HepG2 (cell line): ENCODE results near the gene APLF. TPM values are rescaled to one million over a fixed set of nuclear protein-coding genes. Genes with fewer than 3 reads are reported as not detected.

ENCODE experiments used
- ETV5 ChIP-seq: IDR thresholded peaks from 2 replicates; pipeline ENCODE4 v1.6.1; 2018; ENCODE audit warnings: missing biosample characterization, missing genetic modification reagents, inconsistent platforms, borderline replicate concordance
- FOXC1 ChIP-seq: sonication (generic); formaldehyde crosslinking; IDR thresholded peaks from 2 replicates; pipeline ENCODE4 v1.8.0; 2022; ENCODE audit warnings: mild to moderate bottlenecking, missing genetic modification reagents, borderline replicate concordance
- HMGXB3 ChIP-seq: sonication (generic); formaldehyde crosslinking; IDR thresholded peaks from 2 replicates; pipeline ENCODE4 v1.4.0; 2020; ENCODE audit warnings: missing genetic modification reagents, borderline replicate concordance
- JDP2 ChIP-seq: sonication (generic); formaldehyde crosslinking; IDR thresholded peaks from 2 replicates; pipeline ENCODE4 v1.8.1; 2022; ENCODE audit warnings: missing genetic modification reagents, borderline replicate concordance
- MED8 ChIP-seq: sonication (generic); formaldehyde crosslinking; IDR thresholded peaks from 2 replicates; pipeline ENCODE4 v1.8.1; 2023; ENCODE audit warnings: mild to moderate bottlenecking, missing genetic modification reagents; ENCODE audit not compliant: insufficient replicate concordance
- PAX8 ChIP-seq: sonication (generic); formaldehyde crosslinking; IDR thresholded peaks from 2 replicates; pipeline ENCODE4 v1.8.0; 2022; ENCODE audit warnings: mild to moderate bottlenecking, missing genetic modification reagents, borderline replicate concordance
- PHB2 ChIP-seq: fragments of 450-650 bp; IDR thresholded peaks from 2 replicates; pipeline ENCODE4 v1.6.1; 2018; ENCODE audit not compliant: partially characterized antibody
- PHF21A ChIP-seq: sonication (generic); formaldehyde crosslinking; IDR thresholded peaks from 2 replicates; pipeline ENCODE4 v1.5.0; 2020; ENCODE audit warnings: mild to moderate bottlenecking, missing genetic modification reagents
- SCMH1 ChIP-seq: sonication (generic); formaldehyde crosslinking; IDR thresholded peaks from 2 replicates; pipeline ENCODE4 v1.9.0; 2021; ENCODE audit warnings: missing genetic modification reagents, mild to moderate bottlenecking, borderline replicate concordance
- SMAD1 ChIP-seq: sonication (generic); formaldehyde crosslinking; IDR thresholded peaks from 2 replicates; pipeline ENCODE4 v1.4.0; 2020; ENCODE audit warnings: missing genetic modification reagents, low read depth, mild to moderate bottlenecking, borderline replicate concordance
- U2AF2 ChIP-seq: fragments of 200-400 bp; formaldehyde crosslinking; IDR thresholded peaks from 2 replicates; pipeline ENCODE4 v1.6.1; 2017; ENCODE audit warnings: low read depth, mild to moderate bottlenecking, low read length
- UBTF ChIP-seq: sonication (generic); formaldehyde crosslinking; IDR thresholded peaks from 2 replicates; pipeline ENCODE4 v1.4.0; 2020; ENCODE audit warnings: mild to moderate bottlenecking, missing genetic modification reagents
- YEATS4 ChIP-seq: sonication (generic); formaldehyde crosslinking; IDR thresholded peaks from 2 replicates; pipeline ENCODE4 v1.4.0; 2020; ENCODE audit warnings: missing genetic modification reagents, borderline replicate concordance
- ZNF251 ChIP-seq: sonication (generic); formaldehyde crosslinking; IDR thresholded peaks from 2 replicates; pipeline ENCODE4 v1.9.0; 2021; ENCODE audit warnings: mild to moderate bottlenecking, missing genetic modification reagents
- ZNF350 ChIP-seq: sonication (generic); formaldehyde crosslinking; IDR thresholded peaks from 2 replicates; pipeline ENCODE4 v1.4.0; 2020; ENCODE audit warnings: mild to moderate bottlenecking, low read depth, missing genetic modification reagents, borderline replicate concordance
- ZNF768 ChIP-seq: sonication (generic); formaldehyde crosslinking; IDR thresholded peaks from 2 replicates; pipeline ENCODE4 v1.4.0; 2020; ENCODE audit warnings: missing genetic modification reagents
- polyA plus RNA-seq, 8 experiments: library from polyadenylated mRNA; depleted of rRNA in 3 of 8; stranded (reverse) in 7 of 8; unstranded in 1 of 8; fragments of >200 nt; fragmentation: Illumina TruSeq in 4 of 8; extraction: Trizol in 4 of 8; gene quantifications; 2 replicates each; pipeline versions ENCODE4 v1.2.1 to v1.2.3, GENCODE V29; 2011 to 2016; ENCODE audit warnings: low read depth in 4 of 8, missing spikeins in 1 of 8, mixed read lengths in 1 of 8; ENCODE audit not compliant: insufficient read depth in 1 of 8
- total RNA-seq, 5 experiments: library from RNA; depleted of rRNA; stranded (reverse); fragments of >200 nt; fragmentation: Illumina TruSeq; extraction: Trizol; gene quantifications; 2 replicates each; pipeline ENCODE4 v1.2.3, GENCODE V29; 2016; ENCODE audit warnings: low read depth in 1 of 5
- TF ChIP-seq, protein P1 (sequence below): sonication (generic); formaldehyde crosslinking; IDR thresholded peaks from 2 replicates; pipeline ENCODE4 v1.5.1; 2020; ENCODE audit warnings: missing genetic modification reagents, mild to moderate bottlenecking, borderline replicate concordance
- TF ChIP-seq, protein P2 (sequence below): sonication (generic); formaldehyde crosslinking; IDR thresholded peaks from 2 replicates; pipeline ENCODE4 v1.4.0; 2020; ENCODE audit warnings: mild to moderate bottlenecking, missing genetic modification reagents

Gene APLF
- total and polyA plus RNA-seq, 2 of the 13 experiments (the other 11 are each of a cell fraction or from before 2014, with no cell fraction given) = 0.45 to 2.2 TPM

DNA sequence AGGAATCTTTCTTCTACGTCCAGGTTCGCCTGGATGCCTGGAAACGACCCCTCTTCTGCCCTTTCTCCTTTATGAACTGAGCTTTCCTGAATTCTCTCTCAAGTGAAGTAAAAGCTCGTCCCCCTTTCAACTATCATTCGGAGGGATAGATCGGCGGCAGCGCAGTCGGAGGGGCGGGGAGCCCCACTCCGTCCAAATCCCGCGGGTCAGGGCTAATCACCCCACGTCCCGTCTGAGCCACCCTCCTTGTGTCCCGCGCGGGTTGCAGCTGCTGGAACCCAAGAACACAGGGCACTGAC is 658 bp upstream of the APLF start (continued):
- no peak for TF ChIP-seq HMGXB3 (CRISPR knock-in tag)
- no peak for TF ChIP-seq JDP2 (CRISPR knock-in tag)
- TF ChIP-seq SMAD1 (CRISPR knock-in tag) = no peak
- TF ChIP-seq ZNF251 (CRISPR knock-in tag) = no peak
- TF ChIP-seq MED8 = no peak
- no peak for TF ChIP-seq UBTF (CRISPR knock-in tag)
- TF ChIP-seq PHB2 = no peak
- no peak; the same call in 1 of the 2 replicates for TF ChIP-seq FOXC1 (CRISPR knock-in tag)
- no peak for TF ChIP-seq ETV5 (CRISPR knock-in tag)
- TF ChIP-seq, protein P1, sequence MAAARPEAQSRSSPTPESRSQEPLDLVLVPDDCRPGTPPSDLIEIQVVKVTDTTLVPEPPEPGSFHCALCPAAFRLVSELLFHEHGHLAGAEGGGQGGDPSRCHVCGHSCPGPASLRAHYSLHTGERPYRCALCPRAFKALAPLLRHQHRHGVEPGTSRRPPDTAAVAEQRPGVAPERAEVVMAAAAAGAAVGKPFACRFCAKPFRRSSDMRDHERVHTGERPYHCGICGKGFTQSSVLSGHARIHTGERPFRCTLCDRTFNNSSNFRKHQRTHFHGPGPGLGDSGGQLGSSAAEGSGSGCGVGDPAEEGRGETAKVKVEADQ = no peak
- no peak for TF ChIP-seq PAX8 (CRISPR knock-in tag)
- TF ChIP-seq ZNF350 = no peak; the same call in 1 of the 2 replicates
- no peak for TF ChIP-seq U2AF2
- no peak for TF ChIP-seq YEATS4 (CRISPR knock-in tag)
- 0 out of 2 replicates have a peak, but pooled peaks have one; percentile 7 for TF ChIP-seq PHF21A
- peak; percentile 62; the same call in 1 of the 2 replicates for TF ChIP-seq ZNF768 (CRISPR knock-in tag)
- TF ChIP-seq, protein P2, sequence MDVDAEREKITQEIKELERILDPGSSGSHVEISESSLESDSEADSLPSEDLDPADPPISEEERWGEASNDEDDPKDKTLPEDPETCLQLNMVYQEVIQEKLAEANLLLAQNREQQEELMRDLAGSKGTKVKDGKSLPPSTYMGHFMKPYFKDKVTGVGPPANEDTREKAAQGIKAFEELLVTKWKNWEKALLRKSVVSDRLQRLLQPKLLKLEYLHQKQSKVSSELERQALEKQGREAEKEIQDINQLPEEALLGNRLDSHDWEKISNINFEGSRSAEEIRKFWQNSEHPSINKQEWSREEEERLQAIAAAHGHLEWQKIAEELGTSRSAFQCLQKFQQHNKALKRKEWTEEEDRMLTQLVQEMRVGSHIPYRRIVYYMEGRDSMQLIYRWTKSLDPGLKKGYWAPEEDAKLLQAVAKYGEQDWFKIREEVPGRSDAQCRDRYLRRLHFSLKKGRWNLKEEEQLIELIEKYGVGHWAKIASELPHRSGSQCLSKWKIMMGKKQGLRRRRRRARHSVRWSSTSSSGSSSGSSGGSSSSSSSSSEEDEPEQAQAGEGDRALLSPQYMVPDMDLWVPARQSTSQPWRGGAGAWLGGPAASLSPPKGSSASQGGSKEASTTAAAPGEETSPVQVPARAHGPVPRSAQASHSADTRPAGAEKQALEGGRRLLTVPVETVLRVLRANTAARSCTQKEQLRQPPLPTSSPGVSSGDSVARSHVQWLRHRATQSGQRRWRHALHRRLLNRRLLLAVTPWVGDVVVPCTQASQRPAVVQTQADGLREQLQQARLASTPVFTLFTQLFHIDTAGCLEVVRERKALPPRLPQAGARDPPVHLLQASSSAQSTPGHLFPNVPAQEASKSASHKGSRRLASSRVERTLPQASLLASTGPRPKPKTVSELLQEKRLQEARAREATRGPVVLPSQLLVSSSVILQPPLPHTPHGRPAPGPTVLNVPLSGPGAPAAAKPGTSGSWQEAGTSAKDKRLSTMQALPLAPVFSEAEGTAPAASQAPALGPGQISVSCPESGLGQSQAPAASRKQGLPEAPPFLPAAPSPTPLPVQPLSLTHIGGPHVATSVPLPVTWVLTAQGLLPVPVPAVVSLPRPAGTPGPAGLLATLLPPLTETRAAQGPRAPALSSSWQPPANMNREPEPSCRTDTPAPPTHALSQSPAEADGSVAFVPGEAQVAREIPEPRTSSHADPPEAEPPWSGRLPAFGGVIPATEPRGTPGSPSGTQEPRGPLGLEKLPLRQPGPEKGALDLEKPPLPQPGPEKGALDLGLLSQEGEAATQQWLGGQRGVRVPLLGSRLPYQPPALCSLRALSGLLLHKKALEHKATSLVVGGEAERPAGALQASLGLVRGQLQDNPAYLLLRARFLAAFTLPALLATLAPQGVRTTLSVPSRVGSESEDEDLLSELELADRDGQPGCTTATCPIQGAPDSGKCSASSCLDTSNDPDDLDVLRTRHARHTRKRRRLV (CRISPR knock-in tag) = no peak
- no peak for TF ChIP-seq SCMH1 (CRISPR knock-in tag)
